Neural progenitor cell (in vitro differentiated cells): ENCODE data around the gene RECK.

ENCODE experiments used
- CTCF ChIP-seq: fragments of 200-600 bp; sonication (generic); IDR thresholded peaks from 2 replicates; pipeline ENCODE4 v1.5.1; 2017; ENCODE audit warnings: antibody characterized with exemption, mild to moderate bottlenecking
- EZH2 ChIP-seq: fragments of 200-600 bp; sonication (generic); IDR thresholded peaks from 2 replicates; pipeline ENCODE4 v1.6.1; 2017; ENCODE audit warnings: antibody characterized with exemption, mild to moderate bottlenecking, moderate library complexity

GRCh38 chr9:36025746-36026145 lies 11.0 kb upstream of the RECK start:
- no peak for TF ChIP-seq CTCF
- no peak for TF ChIP-seq EZH2
